ENCODE data around the gene CNOT4. TPM values are rescaled to one million over a fixed set of nuclear protein-coding genes. Genes with fewer than 3 reads are reported as not detected.

CNOT4 gene
- total RNA-seq, 1 donor from 2014 or later: 22.8 TPM

GRCh38 chr7:135389971-135390370 is 119.9 kb downstream of the CNOT4 start:
- Mint-ChIP-seq H3K27me3 (ENCODE audit: unreplicated experiment) (no peaks in the 10 kb centered on the region), H3K27ac (ENCODE audit: unreplicated experiment) (no peak overlapping the region), H3K36me3 (ENCODE audit: unreplicated experiment) (peaks cover 20% of the 10 kb centered on the region), H3K4me1 (ENCODE audit: unreplicated experiment) (peaks cover 14% of the 10 kb centered on the region), H3K4me3 (ENCODE audit: unreplicated experiment) (no peak overlapping the region), H3K9me3 (ENCODE audit: unreplicated experiment) (no peaks in the 10 kb centered on the region)
- no peak for DNase-seq (ENCODE audit: extremely low spot score, unreplicated experiment)
- TF ChIP-seq CTCF (IDR thresholded peaks at IDR 0.05): no peak

- Mint-ChIP-seq H3K27me3 (ENCODE audit: unreplicated experiment) (no peaks in the 10 kb centered on the region), H3K36me3 (ENCODE audit: unreplicated experiment) (peaks cover 11% of the 10 kb centered on the region), H3K27ac (ENCODE audit: unreplicated experiment) (no peak overlapping the region), H3K9me3 (ENCODE audit: unreplicated experiment) (no peaks in the 10 kb centered on the region), H3K4me3 (ENCODE audit: unreplicated experiment) (no peak overlapping the region), H3K4me1 (ENCODE audit: unreplicated experiment) (peaks cover 14% of the 10 kb centered on the region)
- DNase-seq (ENCODE audit: extremely low spot score, unreplicated experiment): no peak
- TF ChIP-seq CTCF (IDR thresholded peaks at IDR 0.05): no peak
These were observed 121.3 kb downstream of the CNOT4 start for GRCh38 chr7:135388616-135389015.

- Mint-ChIP-seq H3K27me3 (ENCODE audit: unreplicated experiment) (no peaks in the 10 kb centered on the region), H3K4me1 (ENCODE audit: unreplicated experiment) (peaks cover 14% of the 10 kb centered on the region), H3K27ac (ENCODE audit: unreplicated experiment) (no peak overlapping the region), H3K9me3 (ENCODE audit: unreplicated experiment) (no peaks in the 10 kb centered on the region), H3K36me3 (ENCODE audit: unreplicated experiment) (peaks cover 3% of the 10 kb centered on the region), H3K4me3 (ENCODE audit: unreplicated experiment) (no peak overlapping the region)
- no peak for DNase-seq (ENCODE audit: extremely low spot score, unreplicated experiment)
- no peak for TF ChIP-seq CTCF (IDR thresholded peaks at IDR 0.05)
These were observed 123.1 kb downstream of the CNOT4 start for GRCh38 chr7:135386776-135387175.

- Mint-ChIP-seq H3K4me1 (ENCODE audit: unreplicated experiment) (peaks cover 14% of the 10 kb centered on the region), H3K27ac (ENCODE audit: unreplicated experiment) (no peak overlapping the region)
- DNase-seq (ENCODE audit: extremely low spot score, unreplicated experiment): no peak
These were observed 123.7 kb downstream of the CNOT4 start for GRCh38 chr7:135386181-135386580.

GRCh38 chr7:135385209-135385608 is 124.7 kb downstream of the CNOT4 start:
- no peak for TF ChIP-seq CTCF (IDR thresholded peaks at IDR 0.05)
- Mint-ChIP-seq H3K4me1 (ENCODE audit: unreplicated experiment) (peaks cover 14% of the 10 kb centered on the region), H3K36me3 (ENCODE audit: unreplicated experiment) (peaks cover 3% of the 10 kb centered on the region), H3K9me3 (ENCODE audit: unreplicated experiment) (no peaks in the 10 kb centered on the region), H3K27ac (ENCODE audit: unreplicated experiment) (no peak overlapping the region), H3K27me3 (ENCODE audit: unreplicated experiment) (no peaks in the 10 kb centered on the region), H3K4me3 (ENCODE audit: unreplicated experiment) (no peak overlapping the region)
- DNase-seq (ENCODE audit: extremely low spot score, unreplicated experiment): no peak

More at GRCh38 chr7:135386181-135386580, 123.7 kb downstream of the CNOT4 start:
- Mint-ChIP-seq H3K9me3 (ENCODE audit: unreplicated experiment) (no peaks in the 10 kb centered on the region), H3K4me3 (ENCODE audit: unreplicated experiment) (no peak overlapping the region), H3K27me3 (ENCODE audit: unreplicated experiment) (no peaks in the 10 kb centered on the region), H3K36me3 (ENCODE audit: unreplicated experiment) (peaks cover 3% of the 10 kb centered on the region)
- TF ChIP-seq CTCF (IDR thresholded peaks at IDR 0.05): no peak
